HG03469 (cell line): ENCODE data around the gene ELMO1.

Experiments used
- ATAC-seq: cut with Tn5 transposase; IDR thresholded peaks from one replicate; pipeline ENCODE4 v1.9.1; 2021; ENCODE audit warnings: mild to moderate bottlenecking, moderate library complexity, moderate number of reproducible peaks; ENCODE audit not compliant: unreplicated experiment

ELMO1 gene

GRCh38 chr7:37320140-37320847, 128.4 kb downstream of the ELMO1 start:
- no peak for ATAC-seq

- no peak for ATAC-seq
These were observed 130.1 kb downstream of the ELMO1 start for GRCh38 chr7:37318541-37318940.

GRCh38 chr7:37315772-37316715, 132.6 kb downstream of the ELMO1 start:
- no peak for ATAC-seq

DNA sequence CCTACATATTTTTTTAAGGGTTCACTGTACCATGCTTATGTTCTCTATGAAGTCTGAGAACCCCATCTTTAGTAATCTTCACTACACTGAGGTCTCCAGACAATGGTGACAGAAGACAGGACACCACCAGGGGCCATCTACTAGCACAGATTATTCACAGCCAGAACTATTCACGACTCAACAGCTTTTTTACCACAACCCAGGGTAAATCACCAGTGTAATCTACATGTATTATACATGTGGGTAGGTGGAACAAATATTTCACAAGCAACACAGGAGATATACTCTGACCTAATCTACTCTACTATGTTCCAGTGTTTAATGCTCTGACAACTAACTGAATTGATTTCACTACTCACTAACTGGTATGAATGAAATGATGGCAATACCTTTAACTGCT, 136.1 kb downstream of the ELMO1 start:
- no peak for ATAC-seq

- ATAC-seq: no peak
These were observed 137.3 kb downstream of the ELMO1 start for GRCh38 chr7:37311355-37311754.

- no peak for ATAC-seq
These were observed 138.2 kb downstream of the ELMO1 start for GRCh38 chr7:37310327-37311080.

GRCh38 chr7:37309493-37309892, 139.2 kb downstream of the ELMO1 start:
- ATAC-seq: no peak

- no peak for ATAC-seq
These were observed 143.7 kb downstream of the ELMO1 start for GRCh38 chr7:37304921-37305320.

DNA sequence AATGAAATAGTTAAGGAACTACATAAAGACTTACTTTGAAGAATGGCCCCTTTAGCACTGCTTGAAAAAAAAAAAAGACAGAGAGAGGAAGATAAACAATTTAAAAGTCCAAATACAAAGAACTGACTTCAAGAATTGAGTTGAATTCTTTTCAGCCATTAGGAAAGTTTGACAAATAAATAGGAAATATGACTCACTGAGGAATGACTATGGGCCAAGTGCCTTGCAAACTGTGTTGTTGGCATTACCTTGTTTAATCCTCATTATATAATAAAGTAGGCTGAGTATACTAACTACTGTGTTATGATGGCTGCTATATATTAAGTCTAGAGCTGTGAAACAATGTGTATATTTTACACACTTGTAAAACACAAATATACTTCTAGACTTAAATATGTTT, 151.1 kb downstream of the ELMO1 start:
- no peak for ATAC-seq

- no peak for ATAC-seq
These were observed 153.3 kb downstream of the ELMO1 start for GRCh38 chr7:37295401-37295800.

- ATAC-seq: no peak
These were observed 157.9 kb downstream of the ELMO1 start for GRCh38 chr7:37290731-37291130.

- no peak for ATAC-seq
These were observed 158.9 kb downstream of the ELMO1 start for GRCh38 chr7:37289781-37290180.

GRCh38 chr7:37289367-37289766, 159.3 kb downstream of the ELMO1 start:
- no peak for ATAC-seq

- no peak for ATAC-seq
These were observed 161.4 kb downstream of the ELMO1 start for GRCh38 chr7:37287131-37287855.

GRCh38 chr7:37286454-37286832, 162.2 kb downstream of the ELMO1 start:
- no peak for ATAC-seq

DNA sequence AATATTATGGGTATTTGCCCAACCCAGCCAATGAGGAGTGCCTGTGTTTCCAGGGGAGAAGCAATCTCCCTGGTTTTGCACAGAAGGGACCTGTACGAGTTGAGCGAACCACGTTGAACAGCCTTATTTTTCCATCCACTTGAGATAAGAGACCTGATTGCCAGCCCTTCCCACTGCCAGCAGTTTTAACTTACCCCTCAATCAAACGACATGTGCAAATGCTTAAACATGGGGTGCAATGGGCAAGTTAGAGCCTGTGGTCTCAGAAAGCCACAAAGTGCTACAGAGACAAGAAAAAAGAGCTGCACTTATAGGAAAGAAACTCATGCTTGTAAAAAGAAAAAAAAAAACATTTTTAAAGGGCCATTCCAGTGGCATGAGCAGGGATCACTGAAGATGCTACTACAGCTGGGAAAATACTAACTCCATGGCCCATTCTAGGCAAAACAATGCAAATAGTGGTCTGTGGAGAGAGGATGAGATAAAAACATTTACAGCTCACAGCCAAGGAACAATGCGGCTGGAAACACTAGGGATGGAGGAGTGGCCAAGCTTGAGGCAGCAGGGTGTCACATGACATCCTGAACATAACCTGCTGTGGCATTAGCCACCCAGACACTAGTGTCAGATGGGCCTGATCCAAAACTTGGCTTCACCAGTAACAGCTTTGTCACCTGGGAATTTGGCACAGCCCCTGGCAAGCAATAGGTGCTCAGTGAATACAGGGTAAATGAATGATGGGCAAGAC, 162.8 kb downstream of the ELMO1 start:
- ATAC-seq: no peak

DNA sequence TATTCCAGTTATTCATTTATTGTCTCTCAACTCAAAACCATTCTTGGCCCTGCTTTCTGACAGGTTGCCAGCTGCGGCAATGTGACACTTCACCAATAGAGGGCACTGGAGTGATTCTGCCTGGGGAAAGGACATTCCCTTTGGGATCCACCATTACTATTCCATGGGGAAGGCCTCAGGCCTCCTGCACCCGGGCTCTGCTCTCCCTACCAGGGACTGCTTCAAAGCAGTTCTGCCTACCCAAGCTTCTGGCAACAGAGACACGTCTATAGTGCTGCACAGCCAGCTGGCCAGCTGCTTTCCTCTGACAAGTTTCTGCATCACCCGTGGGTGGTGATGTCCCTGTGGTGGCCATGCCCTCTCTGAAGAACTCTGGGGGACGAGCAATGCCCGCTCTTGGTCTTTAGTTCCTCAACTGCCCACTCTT, 163.8 kb downstream of the ELMO1 start:
- no peak for ATAC-seq

DNA sequence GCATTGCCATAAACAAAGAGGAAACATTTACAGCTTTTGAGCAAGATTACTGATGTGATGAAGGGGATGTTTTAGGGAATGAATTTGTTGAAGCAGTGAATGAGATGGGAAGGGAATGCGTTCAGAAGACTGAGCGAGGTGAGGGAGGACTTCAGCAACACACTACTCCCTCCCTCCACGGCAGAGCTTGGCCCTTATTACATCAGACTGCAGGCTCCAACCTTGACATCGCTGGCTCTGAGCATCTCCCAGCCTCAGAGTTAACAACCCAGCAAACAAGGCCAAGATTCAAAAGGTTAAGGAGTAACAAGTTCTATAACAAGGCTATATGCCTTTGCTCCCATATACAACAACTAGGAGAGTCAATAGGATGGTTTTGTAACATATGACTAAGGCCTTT, 164.4 kb downstream of the ELMO1 start:
- ATAC-seq: no peak

- no peak for ATAC-seq
These were observed 164.9 kb downstream of the ELMO1 start for GRCh38 chr7:37283716-37284115.

- ATAC-seq: no peak
These were observed 165.7 kb downstream of the ELMO1 start for GRCh38 chr7:37282927-37283326.
